ENCODE data around the gene TBC1D19. TPM values are rescaled to one million over a fixed set of nuclear protein-coding genes. Genes with fewer than 3 reads are reported as not detected.
"Not testable (repeated sequence)": the region's sequence is repeated elsewhere in the genome, so short reads cannot be mapped to it uniquely, and the experiment has no call there.

Gene TBC1D19
- total RNA-seq, 4 donors from 2014 or later: 6.5 to 7.0 (median 6.8) TPM

GRCh38 chr4:26579169-26579568 is 4.7 kb upstream of the TBC1D19 start:
- Histone ChIP-seq H3K27ac (no peak overlapping the region), H3K4me3 (no peak overlapping the region), H3K4me1 (no peaks in the 10 kb centered on the region), H3K27me3 (no peaks in the 10 kb centered on the region), H3K9me3 (no peaks in the 10 kb centered on the region), H3K36me3 (no peaks in the 10 kb centered on the region)
- intact Hi-C loops (cut with DNase I; ENCODE audit: low total_unique reads) (no loop called here), in situ Hi-C loops (cut with MboI; ENCODE audit: low sequenced_read_pairs in 4 of 4) (loop anchor here in 2 of 4 donors (25.0 kb wide), 1 partner anchor 283 kb away; the partner anchor contains the start of gene STIM2 (in 2 of the 2))
- TF ChIP-seq POLR2A (IDR thresholded peaks at IDR 0.05): no peak
- no peak for TF ChIP-seq CTCF (IDR thresholded peaks at IDR 0.05 in 4 of 5, conservative IDR thresholded peaks at IDR 0.05 in 1 of 5)
- DNase-seq (no peak), ATAC-seq (no peak)

GRCh38 chr4:26581341-26581740 is 2.5 kb upstream of the TBC1D19 start:
- DNase-seq, H3K4me1 ChIP-seq, H3K27me3 ChIP-seq, H3K36me3 ChIP-seq, H3K4me3 ChIP-seq, H3K27ac ChIP-seq, H3K9me3 ChIP-seq, ATAC-seq: not testable (repeated sequence)
- in situ Hi-C loops (cut with MboI; ENCODE audit: low sequenced_read_pairs in 4 of 4): loop anchor here in 2 of 4 donors (25.0 kb wide), 1 partner anchor 281 kb away; the partner anchor contains the start of gene STIM2 (in 2 of the 2)
- intact Hi-C loops (cut with DNase I; ENCODE audit: low total_unique reads): loop anchor here (10.0 kb wide), 3 partner anchors 173 to 423 kb away; partner anchors contain the start of gene RBPJ

GRCh38 chr4:26583538-26583864 is 383 bp upstream of the TBC1D19 start:
- TF ChIP-seq CTCF (IDR thresholded peaks at IDR 0.05 in 4 of 5, conservative IDR thresholded peaks at IDR 0.05 in 1 of 5): no peak
- ATAC-seq: peak; percentile 62 to 85
- Histone ChIP-seq H3K36me3 (no peaks in the 10 kb centered on the region), H3K27me3 (no peaks in the 10 kb centered on the region), H3K9me3 (no peaks in the 10 kb centered on the region), H3K27ac (peak overlapping the region; percentile 64 to 84 (median 69)), H3K4me1 (peaks cover 6 to 9% of the 10 kb centered on the region in 2 donors), H3K4me3 (peak overlapping the region; percentile 53 to 96 (median 67))
- intact Hi-C loops (cut with DNase I; ENCODE audit: low total_unique reads) (loop anchor here (10.0 kb wide), 3 partner anchors 171 to 421 kb away; partner anchors contain the start of gene RBPJ), in situ Hi-C loops (cut with MboI; ENCODE audit: low sequenced_read_pairs in 4 of 4) (loop anchor here in 2 of 4 donors (25.0 kb wide), 1 partner anchor 279 kb away; the partner anchor contains the start of gene STIM2 (in 2 of the 2))
- DNase-seq: no peak

GRCh38 chr4:26584725-26585124 is 841 bp downstream of the TBC1D19 start:
- no peaks in the 10 kb centered on the region for H3K27me3 ChIP-seq
- H3K27ac ChIP-seq: peak overlapping the region in 3 of 4 donors; percentile 64 to 84 (median 72)
- H3K36me3 ChIP-seq: no peaks in the 10 kb centered on the region
- in situ Hi-C loops (cut with MboI; ENCODE audit: low sequenced_read_pairs in 4 of 4) (loop anchor here in 2 of 4 donors (25.0 kb wide), 1 partner anchor 278 kb away; the partner anchor contains the start of gene STIM2 (in 2 of the 2)), intact Hi-C loops (cut with DNase I; ENCODE audit: low total_unique reads) (loop anchor here (2.0 to 10.0 kb wide), 4 partner anchors 170 to 420 kb away; partner anchors contain the start of gene RBPJ)
- H3K4me3 ChIP-seq: peak overlapping the region; percentile 53 to 96 (median 67)
- ATAC-seq: no peak
- DNase-seq: no peak
- H3K9me3 ChIP-seq: no peaks in the 10 kb centered on the region
- no peak for TF ChIP-seq CTCF (IDR thresholded peaks at IDR 0.05 in 4 of 5, conservative IDR thresholded peaks at IDR 0.05 in 1 of 5)
- TF ChIP-seq POLR2A (IDR thresholded peaks at IDR 0.05): no peak
- H3K4me1 ChIP-seq: peaks cover 6 to 9% of the 10 kb centered on the region in 2 donors

- no peak for TF ChIP-seq CTCF (IDR thresholded peaks at IDR 0.05 in 4 of 5, conservative IDR thresholded peaks at IDR 0.05 in 1 of 5)
- TF ChIP-seq POLR2A (IDR thresholded peaks at IDR 0.05): no peak
- no peak overlapping the region for H3K27ac ChIP-seq
- intact Hi-C loops (cut with DNase I; ENCODE audit: low total_unique reads) (loop anchor here (10.0 kb wide), 3 partner anchors 165 to 415 kb away; partner anchors contain the start of gene RBPJ), in situ Hi-C loops (cut with MboI; ENCODE audit: low sequenced_read_pairs in 4 of 4) (loop anchor here in 2 of 4 donors (25.0 kb wide), 1 partner anchor 273 kb away; the partner anchor contains the start of gene STIM2 (in 2 of the 2))
- no peaks in the 10 kb centered on the region for H3K36me3 ChIP-seq
- no peaks in the 10 kb centered on the region for H3K9me3 ChIP-seq
- no peak for DNase-seq
- no peak overlapping the region for H3K4me3 ChIP-seq
- no peaks in the 10 kb centered on the region for H3K27me3 ChIP-seq
- peaks cover 5% of the 10 kb centered on the region in 2 donors for H3K4me1 ChIP-seq
- ATAC-seq: no peak
These were observed 5.8 kb downstream of the TBC1D19 start for GRCh38 chr4:26589705-26590104.
